UCSD-AML1 (cell line): Measurements from ENCODE around the gene LPCAT1.
"Not testable (repeated sequence)": the region's sequence is repeated elsewhere in the genome, so short reads cannot be mapped to it uniquely, and the experiment has no call there.

ENCODE experiments used
- DNase-seq: peaks from one replicate; lab custom pipeline; 2025; ENCODE audit not compliant: unreplicated experiment; lab: John Stamatoyannopoulos, UW

The LPCAT1 gene

DNA sequence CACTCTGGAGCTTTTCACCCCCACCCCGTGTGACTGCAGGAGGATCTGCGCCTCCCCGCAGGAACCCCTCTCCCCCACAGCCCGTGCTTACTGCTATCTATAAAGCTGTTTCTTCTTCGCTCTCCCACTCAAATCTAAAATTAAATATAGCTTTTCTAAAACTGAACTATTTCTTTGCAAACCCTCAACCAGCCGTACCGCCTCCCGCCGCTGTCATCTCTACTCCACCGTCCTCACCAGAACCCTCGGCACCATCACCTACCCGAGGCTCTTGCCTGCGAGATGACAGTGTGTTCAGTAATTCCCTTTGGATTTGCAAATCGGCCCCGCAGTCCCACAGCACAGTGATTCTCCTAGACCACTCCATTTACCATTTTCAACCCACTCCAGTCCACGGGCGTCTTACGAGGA is 13.6 kb downstream of the LPCAT1 start:
- DNase-seq = no peak

DNA sequence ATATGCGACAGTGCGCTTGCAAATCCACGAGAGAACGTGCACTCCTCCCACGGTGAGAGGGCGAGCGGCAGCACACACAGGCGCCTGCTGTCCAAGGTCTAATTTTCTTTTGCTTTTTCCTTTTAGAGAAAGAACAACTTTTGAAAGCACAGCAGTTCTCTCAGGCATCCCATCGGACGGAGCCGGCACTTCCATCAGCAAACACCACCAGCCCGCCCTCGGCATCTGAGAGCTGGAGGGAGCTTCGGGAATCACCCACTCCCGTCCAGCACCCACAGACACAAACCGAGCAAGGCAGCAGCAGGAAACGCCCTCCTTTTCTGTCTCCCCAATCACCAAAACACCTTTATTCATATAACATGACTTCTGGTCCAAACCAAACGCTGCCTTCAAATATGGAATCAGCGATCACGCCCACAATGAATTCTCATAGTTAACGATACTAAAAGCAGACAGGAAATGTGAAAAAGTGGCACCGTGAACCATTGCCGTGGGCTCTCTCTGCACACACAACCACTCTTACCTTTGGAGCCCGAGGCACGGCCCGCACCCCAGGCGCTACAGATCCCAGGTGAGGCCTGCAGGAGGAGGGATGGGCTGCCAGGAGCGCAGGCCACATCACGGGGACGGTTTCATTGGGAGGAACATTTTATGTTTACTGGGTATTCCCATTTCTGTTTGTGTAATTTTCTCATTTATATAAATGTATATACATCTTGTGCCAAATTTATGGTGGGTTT is 14.2 kb downstream of the LPCAT1 start:
- DNase-seq = no peak

DNA sequence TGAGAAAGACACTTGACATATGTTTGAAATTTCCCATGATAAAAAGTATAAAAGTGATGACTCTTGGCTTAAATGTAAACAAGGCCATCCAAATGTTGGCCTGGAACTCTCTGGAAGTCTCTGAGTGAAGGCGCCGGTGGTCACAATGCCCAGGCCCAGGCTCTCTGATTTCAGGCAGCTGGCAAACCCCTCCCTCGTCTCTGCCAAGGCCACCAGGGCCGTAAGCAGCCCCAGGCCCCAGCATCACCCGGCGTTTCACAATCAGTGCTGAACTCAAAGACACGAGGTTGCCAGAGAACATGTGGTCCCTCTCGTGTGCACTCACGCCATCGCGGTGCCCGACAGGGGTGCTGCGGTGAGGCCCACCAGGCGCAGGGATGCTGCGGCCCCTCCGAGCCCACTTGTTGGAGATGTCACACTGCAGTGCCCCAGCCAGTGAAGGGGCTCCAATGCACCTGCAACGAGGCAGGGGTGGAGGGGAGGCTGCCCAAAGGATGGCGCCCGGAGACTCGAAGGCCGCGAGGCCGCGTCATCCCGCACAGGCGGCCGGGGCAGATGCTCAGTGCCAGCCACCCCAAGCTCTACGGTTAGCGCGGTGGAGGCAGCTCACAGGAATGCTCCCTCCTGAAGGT is 15.0 kb downstream of the LPCAT1 start:
- no peak for DNase-seq

DNA sequence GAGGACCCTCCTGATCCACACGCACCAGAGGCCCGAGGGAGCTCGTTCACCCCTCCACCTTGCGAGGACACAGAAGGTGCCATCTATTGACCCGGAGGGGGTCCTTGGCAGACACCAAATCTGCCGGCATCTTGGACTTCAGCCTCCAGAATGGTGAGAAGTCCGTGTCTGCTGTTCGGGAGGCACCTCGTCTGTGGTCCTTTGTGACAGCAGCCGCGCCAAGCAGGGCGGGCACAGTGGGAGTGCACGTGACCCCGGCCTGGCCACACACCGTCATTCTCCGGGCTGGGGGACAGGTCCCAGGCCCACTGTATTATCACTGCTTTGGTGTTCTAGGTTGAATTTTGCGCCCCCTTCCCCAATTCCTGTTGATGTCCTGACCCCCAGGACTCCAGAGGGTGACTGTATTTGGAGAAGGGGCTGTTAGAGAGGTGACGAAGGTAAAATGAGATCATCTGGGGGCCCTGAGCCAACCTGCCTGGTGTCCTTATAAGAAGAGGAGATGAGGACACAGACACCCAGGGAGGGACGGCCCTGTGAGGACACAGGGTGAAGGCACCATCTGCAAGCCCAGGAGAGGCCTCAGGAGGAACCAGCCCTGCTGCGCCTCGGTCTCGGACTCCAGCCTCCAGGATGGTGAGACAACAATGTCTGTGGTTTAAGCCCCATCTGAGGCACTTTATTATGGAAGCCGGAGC is 15.7 kb downstream of the LPCAT1 start:
- no peak for DNase-seq

DNA sequence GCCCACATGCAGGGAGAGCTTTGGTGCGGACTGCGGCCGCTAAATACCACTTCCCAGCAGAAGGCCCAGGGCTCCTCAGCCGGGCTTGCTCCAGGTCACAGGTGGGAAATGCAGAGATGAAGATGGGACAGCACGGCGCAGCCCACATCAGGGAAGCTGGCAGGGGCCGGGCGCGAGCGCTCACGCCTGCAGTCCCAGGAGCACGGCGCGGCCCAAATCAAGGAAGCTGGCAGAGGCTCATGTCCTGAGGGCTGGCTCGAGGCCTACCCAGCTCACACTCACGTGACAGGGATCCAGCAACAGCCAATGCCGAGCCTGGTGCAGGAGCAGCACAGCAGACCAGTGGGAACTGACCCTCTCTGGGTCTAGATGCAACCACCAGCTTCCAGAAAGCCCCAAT is 16.3 kb downstream of the LPCAT1 start:
- DNase-seq = no peak

DNA sequence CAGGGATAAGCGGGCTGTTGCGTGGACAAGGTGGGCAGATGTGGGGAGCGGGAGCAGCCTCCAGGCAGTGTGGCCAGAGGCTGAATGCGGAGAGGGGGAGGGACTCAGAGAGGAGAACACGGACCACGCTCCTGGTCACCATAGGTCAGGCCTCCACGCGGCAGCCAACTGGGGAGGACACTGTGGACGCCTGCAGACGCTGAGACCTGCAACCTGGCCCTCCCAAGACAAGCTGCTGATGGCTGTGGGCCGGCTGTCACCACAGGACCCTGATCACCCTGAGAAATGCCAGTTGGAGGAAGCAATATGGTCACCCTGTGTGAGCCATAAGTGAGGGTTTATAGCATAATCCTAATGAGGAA is 16.8 kb downstream of the LPCAT1 start:
- no peak for DNase-seq

DNA sequence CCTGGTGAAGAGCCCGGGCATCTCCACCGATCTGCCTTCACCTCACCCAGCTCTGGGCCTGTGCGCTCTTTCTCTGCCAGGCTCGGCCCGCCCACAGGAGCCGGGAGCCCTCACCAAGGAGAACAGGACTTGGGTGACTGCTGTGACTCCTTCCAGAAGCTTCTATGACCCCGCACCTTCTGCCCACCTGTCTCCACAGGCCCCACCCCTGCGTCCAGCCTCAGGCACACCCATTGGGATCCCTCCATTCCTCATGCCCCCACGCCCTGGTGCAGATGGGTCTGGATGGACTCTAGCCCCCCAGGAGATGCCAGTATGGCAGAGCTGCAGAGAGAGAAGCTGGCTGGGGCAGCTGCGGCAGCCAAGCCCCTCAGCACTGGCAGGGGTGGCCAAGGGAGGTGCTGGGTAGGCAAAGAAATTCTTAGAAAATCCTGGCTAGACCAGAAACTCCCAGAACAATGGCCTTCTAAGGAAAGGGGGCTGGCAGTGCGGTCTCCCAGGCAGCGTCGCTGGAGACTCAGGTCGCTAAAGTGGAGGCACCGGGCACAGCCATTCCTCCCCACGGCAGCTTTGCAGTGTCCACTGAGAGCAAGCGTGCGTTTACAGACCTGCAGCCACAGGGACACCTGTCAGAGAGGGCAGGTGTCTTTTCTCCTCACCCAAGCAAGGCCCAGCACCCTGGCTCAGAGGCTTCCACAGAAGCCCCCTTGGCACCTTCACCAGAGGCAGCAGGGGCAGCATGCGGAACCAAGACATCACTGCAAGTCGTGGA is 17.3 kb downstream of the LPCAT1 start:
- DNase-seq = no peak

DNA sequence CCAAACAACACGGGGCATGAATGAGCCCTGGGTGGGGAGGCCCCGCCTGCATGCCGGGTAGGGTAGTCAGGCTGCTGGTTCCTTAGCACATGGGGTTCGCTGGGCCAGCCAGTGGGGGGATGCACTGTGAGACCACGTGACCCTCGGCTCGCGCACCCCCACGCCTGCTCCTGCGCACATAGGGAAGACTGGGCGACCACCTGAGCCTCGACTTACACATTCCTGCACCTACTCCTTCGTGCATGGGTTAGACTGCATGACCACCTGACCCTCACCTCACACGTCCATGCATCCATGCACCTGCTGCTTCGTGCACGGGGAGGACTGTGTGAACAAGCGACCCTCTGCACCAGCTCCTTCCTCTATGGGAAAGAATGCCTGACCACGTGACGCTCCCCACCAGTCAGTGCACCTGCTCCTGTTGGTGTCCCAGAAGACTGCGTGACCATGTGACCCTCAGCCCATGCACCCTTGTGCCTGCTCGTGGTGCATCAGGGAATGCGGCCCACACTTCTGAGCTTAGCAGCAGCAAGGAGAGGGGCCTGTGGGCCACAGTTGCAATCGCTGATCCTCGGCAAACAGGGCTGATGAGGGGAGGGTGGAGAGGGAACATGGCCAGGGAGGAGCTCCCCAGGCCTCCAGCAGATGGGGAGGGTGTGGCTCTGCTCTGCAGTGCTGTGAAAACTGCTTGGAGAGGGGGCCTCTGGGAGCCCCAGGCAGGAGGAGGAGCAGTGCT is 18.1 kb downstream of the LPCAT1 start:
- DNase-seq = no peak

DNA sequence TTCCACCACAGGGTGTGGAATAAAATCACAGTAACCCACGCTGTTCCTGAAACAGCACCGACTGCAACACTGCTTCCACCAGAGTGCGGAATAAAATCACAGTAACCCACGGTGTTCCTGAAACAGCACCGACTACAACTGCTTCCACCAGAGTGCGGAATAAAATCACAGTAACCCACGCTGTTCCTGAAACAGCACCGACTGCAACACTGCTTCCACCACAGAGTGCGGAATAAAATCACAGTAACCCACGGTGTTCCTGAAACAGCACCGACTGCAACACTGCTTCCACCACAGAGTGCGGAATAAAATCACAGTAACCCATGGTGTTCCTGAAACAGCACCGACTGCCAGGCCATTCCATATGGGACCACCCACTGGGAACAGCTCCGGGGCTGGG is 18.7 kb downstream of the LPCAT1 start:
- DNase-seq = not testable (repeated sequence)

DNA sequence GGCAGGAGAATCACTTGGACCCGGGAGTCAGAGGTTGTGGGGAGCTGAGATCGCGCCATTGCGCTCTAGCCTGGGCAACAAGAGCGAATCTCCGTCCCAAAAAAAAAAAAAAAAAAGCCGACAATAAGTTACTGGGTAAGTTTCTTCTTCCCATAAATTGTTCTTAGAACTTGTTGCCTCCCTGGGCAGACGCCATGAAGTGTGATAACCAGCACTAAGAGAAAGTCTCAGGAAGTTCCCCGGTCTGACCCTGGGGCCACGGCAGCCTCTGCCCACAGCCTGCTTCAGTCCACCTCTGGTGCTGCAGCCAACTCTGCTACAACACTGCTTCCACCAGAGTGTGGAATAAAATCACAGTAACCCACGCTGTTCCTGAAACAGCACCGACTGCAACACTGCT is 19.1 kb downstream of the LPCAT1 start:
- DNase-seq = no peak

DNA sequence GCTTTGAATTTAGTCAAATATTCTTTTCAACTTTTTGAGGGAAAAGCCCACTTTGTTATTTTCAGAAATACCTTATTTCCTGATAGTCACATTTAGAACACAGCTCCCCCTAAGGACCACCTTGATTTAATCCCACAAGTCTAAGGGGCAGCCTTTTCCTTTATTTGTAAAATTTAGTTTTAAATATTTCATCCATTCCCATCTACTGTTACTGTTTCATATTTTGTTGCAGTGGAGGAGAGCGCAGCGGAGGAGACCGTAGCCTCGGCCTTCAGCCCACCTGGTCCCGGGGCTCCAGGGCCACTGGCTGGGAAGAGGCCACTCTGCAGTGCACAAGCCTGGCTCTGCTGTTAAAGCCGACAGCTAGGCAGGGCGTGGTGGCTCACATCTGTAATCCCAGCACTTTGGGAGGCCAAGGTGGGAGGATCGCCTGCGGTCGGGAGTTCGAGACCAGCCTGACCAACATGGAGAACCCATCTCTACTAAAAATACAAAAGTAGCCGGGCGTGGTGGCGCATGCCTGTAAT is 19.6 kb downstream of the LPCAT1 start:
- DNase-seq = no peak

DNA sequence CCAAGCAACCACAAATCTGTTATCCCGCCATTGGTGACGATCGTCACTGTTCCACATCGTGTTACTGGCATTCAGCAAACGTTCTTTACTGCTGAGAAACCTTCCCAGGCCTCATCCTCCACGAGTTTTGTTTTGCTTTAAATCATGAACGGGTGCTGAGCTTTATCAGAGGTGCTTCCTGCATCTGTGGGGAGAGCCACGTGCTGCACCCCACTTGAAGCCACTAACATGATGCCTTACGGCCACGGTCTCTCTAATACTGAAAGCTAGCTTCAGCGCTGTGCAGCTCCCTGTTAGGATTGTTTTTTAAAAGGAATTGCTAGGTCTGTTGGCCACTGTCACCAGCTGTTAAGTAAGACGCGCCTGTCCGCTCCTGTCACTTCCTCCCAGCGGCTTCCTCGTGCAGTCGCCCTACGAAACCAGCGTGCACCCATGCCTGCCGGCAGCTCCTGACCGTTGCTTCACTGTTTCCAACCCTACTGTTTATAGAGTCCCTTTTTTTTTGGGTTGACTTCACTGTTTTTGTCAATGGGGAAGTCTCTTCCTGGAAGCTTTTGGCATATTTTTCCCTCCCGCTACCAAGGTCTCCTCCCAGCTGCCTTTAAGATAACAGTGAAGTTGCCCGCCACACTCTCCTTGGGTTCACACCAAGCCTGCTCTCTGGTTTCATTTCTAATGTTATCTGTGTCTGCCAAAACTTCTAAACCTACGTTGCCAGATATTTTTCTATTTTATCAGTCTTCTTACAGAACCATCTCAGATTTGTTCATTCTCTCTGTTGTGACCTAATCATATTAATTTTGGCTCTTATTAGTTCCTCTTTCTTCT is 20.3 kb downstream of the LPCAT1 start:
- peak; percentile 38 for DNase-seq

DNA sequence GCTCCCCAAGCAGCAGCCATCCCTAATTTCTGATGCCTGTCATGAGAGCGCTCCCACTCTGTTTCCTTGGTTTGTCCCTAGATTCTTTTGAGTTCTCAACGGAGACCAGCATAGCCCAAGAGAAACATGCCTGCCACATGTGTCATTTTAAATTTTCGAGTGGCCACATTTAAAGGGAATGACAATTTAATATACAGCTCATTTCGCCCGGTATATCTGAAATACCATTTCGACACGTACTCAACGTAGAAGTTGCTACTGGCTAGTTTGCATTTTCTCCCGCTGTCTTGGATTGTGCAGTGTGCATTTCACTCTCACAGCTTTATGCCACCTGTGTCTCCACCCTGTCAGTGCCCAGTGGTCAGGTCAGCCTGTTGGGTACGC is 21.0 kb downstream of the LPCAT1 start:
- DNase-seq = no peak

DNA sequence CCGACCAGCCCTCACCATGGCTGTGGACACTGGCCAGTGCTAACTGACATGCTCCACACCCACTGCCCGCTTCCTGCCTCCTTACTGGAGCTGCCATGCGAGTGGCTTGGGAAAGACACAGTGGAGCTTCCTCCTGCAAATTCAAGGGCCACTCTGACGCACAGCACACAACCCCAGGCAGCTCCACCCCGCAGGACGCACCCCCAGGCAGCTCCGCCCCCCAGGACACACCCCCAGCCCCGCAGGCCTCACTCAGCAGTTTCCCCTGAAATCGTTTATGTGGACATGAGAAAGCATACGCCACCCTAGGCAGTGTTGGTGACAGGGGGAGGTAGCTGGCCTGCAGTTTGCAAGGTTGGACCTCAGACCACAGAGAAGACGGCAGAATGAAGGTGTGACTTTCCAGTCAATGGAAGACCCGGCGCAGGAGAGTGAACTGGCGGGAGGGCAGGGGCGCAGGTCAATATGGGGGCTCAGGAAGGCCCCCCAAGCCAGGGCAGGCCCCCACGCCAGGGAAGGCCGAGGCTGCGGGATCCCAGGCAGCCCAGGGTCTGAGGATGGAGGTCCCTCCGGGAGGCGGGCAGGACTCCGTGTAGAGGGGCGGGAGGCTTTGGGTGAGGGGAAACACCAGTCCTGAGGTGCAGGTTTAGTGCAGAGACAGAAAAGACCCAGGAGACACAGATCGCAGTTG is 21.6 kb downstream of the LPCAT1 start:
- DNase-seq = no peak

DNA sequence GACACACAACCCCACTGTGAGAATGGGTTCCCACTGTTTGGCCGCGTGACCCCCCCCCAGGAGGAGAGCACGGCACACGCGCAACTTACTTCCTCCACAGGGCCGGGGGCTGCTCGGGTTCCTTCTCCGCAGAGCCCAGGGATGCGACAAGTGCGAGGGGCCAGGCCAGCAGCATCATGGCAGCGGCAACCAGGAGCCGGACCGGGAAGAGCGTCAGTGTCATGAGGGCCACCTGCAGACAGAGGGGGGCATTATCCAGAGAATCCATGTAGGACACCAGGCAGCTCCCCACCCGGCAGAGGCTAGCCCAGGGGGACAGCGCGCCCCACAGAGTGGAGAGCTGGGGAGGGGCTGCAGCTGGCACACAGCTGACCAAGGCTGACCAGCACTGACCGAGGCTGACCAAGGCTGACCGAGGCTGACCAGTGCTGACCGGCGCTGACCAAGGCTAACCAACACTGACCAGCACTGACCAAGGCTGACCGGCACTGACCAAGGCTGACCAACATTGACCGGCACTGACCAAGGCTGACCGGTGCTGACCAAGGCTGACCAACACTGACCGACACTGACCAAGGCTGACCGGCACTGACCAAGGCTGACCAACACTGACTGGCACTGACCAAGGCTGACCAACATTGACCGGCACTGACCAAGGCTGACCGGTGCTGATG is 22.3 kb downstream of the LPCAT1 start:
- DNase-seq = no peak

DNA sequence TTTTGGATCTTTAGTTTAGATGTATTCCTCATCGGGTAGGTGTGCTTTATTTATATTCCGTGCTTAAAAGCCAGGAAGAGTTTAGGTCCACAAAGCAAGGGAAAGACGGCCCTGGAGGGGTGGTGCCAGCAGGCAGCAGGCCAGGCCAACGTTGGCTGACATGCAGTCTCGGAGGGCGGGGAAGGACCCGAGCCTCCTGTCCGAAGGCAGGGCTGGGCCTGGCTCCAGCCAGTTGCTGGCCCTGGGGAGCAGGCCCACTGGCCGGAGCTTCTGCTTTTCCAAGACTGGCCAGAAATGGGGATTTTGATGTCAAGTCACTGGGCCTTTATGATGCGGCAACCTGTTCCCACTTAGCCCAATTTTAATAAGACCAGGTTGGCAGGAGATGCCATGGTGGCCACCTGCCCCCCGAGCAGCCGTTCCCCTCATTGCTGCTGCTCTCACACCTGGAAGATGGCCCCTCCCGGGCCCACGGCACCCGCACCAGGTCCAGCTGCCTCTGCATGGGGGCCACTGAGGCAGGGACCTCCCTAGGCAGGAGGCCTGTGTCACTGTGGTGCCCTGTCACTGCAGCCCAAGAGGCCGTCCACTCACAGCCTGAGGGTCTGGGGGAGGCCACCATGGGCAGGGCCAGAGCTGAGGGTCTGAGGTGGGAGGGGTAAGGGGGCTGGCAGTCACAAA is 23.2 kb downstream of the LPCAT1 start:
- no peak for DNase-seq

DNA sequence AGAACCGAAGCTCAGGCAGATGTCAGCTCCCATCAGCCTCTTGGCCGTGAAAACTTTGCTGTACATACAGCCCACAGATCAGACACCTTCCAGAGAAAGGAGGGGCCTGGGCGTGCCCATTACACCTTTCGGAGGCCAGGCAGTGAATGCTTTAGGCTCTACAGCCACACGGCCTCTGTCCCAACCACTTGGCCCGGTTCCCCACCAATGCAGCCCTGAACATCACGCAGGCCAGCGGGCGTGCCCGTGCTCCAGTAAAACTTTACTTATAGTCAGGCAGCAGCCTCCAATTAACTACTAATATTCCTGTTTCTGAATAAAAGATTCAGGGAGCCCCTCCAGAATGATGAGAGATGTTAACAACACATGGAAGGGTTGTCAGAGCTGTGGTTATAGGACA is 23.9 kb downstream of the LPCAT1 start:
- no peak for DNase-seq
